CD4-positive, alpha-beta T cell treated with Interleukin-4 for 4 hours (primary cell): Measurements from ENCODE around the gene RBPMS2.
A peak's percentile ranks its signal among the peaks of the same experiment; 100 is the strongest.
"Not testable (repeated sequence)": the region's sequence is repeated elsewhere in the genome, so short reads cannot be mapped to it uniquely, and the experiment has no call there.

ENCODE experiments used
- DNase-seq: peaks from one replicate; pipeline ENCODE4 v3.0.0-alpha.2; 2020

Gene RBPMS2

GRCh38 chr15:64751464-64751863, 23.9 kb downstream of the RBPMS2 start:
- DNase-seq: no peak

DNA sequence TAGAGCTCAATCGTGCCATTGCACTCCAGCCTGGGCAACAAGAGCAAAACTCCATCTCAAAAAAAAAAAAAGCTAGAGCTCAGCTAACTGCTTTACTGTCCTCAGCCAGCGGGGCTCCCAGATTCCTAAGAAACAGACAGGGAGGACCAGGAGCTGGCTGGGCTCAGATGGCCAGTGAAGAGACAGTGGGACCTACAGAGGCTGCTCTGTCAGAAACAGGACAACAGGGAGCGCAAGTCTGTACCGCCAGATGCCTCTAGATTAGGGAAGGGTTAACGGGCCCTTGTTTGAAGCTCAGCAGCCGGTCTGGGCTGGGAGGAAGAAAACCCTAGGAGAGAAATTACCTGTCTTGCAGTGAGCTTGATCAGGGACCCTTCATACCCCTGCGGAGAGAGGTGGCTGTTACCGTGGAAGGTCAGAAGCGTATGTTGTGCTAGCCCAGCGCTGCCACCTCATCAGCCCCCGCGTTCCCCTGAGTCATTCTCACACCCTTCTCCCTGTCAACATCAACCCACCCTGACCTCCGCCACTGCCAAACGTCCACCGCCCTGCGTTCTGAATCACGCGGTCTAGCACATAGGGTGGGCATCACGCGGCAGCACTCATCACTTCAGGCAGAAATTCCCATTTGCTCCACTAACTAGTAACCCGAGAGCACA, 25.3 kb downstream of the RBPMS2 start:
- no peak for DNase-seq

DNA sequence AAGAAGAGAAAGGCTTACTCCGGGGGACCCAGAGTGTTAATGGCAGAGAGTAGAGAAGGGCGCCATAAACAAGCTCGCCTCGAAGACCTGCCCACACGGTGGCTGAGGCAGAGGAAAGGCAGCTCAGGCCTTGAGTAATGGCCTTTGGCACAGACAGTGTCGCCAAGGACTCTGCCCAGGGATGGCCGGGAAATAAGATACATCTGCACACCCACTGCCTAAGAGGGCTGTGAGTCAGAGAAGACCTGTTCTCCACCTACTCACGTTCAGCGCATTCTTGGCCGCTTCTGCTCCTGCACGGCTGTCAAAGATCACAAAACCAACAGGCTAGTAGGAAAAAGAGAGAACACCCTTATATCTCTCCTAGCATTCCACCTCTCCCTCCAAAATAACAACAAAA, 26.2 kb downstream of the RBPMS2 start:
- DNase-seq: no peak

DNA sequence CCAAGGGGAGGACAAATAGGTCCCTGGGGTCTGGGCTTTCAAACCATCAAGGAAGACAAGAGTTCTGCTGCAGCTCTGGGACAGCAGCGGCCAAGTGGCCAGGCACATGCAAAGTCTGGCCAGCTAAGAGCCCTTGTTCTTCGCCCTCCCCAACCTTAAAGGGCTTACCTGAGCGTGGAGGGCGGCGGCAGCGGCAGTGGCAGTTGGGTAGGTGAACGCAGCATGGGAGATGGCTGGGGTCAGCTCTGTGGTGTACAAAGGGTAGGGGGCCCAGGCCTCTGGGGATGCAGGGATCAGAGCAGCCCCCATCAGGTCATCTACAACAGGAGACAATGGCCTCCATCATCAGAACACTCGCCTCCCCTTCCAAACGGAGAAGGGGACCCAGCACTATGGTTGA, 27.1 kb downstream of the RBPMS2 start:
- DNase-seq: no peak

DNA sequence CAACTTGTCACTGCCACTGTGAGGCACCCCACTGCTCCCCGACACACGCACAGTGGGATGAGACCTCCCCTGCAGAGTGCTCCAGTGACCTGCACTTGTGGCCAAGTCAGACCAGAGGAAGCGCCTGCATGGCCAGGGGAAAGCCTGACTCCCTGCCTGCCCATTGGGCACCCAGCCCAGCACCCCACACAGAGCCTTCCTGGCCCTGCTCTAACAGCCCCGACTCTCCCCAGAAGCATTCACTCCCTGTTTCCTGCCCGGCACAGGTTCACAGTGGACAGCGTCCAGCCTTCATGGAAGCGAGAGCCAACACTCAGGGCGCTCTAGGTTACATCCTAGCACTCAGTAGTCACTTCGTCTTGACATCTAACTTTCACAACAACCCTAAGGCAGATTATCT, 27.8 kb downstream of the RBPMS2 start:
- no peak for DNase-seq

- DNase-seq: no peak
These were observed 28.5 kb downstream of the RBPMS2 start for GRCh38 chr15:64746921-64747320.

- no peak for DNase-seq
These were observed 29.0 kb downstream of the RBPMS2 start for GRCh38 chr15:64746356-64746755.

DNA sequence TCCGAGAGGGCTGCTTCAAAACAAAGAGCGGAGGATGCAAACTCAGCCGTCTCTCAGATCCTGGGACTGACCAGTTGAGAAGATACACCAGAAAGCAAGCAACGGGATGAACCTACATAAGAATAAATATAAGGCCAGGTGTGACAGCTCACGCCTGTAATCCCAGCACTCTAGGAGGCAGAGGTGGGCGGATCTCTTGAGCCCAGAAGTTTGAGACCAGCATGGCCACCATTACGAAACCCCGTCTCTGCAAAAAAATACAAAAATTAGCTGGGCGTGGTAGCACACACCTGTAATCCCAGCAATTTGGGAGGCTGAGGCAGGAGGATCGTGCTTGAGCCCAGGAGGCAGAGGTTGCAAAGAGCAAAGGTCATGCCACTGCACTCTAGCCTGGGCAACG, 31.7 kb downstream of the RBPMS2 start:
- no peak for DNase-seq

GRCh38 chr15:64742921-64743320, 32.5 kb downstream of the RBPMS2 start:
- DNase-seq: no peak

GRCh38 chr15:64742385-64742784, 33.0 kb downstream of the RBPMS2 start:
- no peak for DNase-seq

DNA sequence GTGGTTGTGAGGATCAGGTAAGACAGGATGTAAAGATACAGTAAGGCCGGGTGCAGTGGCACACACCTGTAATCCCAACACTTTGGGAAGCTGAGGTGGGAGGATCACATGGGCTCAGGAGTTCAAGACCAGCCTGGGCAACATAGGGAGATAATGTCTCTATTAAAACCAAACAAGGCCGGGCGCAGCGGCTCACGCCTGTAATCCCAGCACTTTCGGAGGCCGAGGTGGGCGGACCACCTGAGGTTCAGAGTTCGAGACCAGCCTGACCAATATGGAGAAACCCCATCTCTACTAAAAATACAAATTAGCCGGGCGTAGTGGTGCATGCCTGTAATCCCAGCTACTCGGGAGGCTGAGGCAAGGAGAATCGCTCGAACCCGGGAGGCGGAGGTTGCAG, 33.7 kb downstream of the RBPMS2 start:
- not testable (repeated sequence) for DNase-seq

GRCh38 chr15:64740311-64741170, 34.8 kb downstream of the RBPMS2 start:
- no peak for DNase-seq

DNA sequence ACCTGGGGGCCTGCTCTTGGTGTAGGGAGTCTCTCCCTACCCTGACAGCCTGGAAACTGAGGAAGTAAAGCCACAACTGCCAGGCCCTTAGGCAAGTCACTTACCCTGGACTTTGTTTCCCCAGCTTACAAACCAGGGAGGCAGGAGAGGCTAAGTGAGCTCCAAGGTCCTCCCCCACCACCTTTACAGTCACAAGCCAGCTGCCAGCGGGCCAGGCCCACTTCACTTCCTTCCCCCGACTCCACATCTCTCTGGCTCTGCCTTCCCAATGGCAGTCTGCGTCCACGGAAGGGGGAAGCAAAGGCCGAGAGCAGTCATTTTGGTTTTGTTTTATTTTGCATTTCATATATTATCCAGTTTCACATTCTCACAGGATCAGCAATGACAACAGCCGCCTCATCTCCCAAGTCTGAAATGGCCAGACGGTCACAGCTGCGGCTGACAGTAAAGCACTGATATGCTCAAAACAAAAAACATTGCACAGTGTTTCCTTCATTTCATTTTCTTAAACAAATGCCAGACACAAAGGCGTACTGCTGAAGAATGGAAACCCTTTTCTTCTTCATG, 35.7 kb downstream of the RBPMS2 start:
- DNase-seq: no peak

- no peak for DNase-seq
These were observed 36.2 kb downstream of the RBPMS2 start for GRCh38 chr15:64739156-64739555.

GRCh38 chr15:64738226-64739095, 36.9 kb downstream of the RBPMS2 start:
- no peak for DNase-seq

DNA sequence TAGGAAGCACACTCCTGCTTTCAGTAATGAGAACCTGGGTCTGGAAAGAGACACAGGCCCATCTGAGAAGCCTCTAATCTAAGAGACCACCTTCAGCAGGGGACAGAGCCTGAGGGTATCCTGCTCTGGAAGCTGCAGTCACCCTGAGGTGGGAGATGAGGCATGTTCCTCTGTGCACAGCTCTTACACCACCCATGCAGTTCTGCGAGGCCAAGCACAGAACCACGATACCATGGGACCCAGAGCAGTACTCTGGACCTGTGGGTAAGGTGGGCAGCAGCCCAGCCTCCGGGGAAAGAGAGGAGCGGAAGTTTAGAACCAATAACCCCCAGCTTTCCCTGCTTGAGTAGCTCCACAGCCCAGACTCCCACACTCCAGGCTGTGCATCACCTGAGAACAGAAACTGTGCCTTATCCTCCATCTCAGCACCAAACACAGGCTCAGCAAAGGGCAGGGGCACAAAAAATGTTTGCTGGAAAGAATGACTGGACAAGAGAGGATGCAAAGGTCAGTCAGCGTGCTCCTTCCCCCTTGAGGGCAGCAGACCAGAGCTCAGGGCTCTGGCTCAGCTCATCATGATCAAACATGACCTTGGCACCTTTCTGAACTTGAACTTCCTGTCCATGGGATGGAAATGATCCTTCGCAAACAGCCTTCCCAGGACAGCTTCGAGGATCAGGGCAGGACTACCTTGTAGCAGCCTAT, 43.1 kb downstream of the RBPMS2 start:
- no peak for DNase-seq

DNA sequence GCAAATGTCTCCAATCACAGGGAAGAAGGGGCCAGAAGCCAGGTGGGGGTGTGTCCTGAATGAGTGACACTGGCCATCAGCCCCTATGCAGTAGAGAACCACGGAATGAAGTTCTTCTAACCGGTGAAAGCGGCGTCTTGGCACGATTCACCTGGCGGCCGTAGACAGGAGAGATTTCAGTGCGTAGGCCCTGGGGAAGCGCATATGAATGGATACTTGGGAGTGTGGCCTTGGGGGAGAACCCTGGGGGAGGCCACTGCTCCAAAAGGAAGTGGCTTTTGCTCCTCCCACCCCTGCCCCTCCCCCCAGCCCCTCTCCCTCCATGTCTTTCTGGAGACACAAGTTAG, 43.6 kb downstream of the RBPMS2 start:
- no peak for DNase-seq

- peak; percentile 80 for DNase-seq
These were observed 44.2 kb downstream of the RBPMS2 start for GRCh38 chr15:64731012-64731804.

DNA sequence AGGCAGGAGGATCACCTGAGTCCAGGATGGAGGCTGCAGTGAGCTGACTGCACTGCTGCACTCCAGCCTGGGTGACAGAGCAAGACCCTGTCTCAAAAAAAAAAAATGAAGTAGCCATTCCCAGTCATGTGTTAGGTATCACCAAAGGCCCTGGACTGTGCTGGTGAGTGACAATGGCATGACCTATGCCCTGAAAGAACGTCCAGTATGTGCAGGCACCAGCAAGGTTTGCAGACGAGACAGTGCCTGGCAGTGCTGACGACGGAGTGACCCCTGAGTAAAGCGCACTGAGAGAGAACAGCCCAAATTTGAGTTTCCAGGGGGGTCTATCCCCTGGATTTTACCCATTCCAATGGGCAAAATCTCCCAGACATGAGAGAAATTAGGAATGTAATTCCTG, 45.2 kb downstream of the RBPMS2 start:
- no peak for DNase-seq

GRCh38 chr15:64720188-64720587, 55.2 kb downstream of the RBPMS2 start:
- no peak for DNase-seq

DNA sequence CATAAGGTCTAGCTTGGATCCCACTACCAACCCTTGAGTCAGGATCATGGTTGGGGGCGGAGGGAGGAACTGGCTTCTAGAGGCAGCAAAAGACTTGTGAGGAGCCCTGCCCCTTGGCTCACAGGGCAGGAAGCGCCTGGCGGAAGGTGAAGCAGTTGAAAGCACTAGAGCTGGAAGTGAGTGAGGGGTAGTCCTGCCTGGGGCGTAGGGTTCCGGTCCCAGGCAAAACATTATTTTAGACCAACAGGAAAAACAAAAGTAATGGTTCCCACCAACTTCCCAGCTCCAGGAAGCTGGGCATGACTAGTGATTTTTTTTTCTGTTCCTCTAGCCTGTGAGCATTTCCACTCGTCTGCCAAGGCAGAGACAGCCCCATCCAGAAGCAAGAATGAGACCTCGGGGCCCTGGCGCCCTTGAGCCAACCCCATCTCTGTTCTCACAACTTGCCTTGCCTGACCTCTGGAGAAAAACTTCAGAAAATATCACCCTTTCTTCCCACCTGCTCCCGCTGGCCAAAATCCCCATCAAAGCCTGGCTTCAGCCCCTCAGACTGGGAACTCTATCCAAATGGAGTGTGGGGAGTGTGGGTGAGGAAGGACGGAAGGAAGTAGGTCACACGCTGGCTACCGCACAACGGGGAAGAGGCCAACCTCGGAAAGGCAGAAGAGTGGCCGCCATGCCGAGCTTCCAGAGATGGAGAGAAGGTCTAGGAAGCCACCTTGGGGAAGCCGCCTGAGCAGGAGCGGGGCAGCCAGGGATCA, 57.5 kb downstream of the RBPMS2 start:
- no peak for DNase-seq
